SU-DHL-6 (cell line): ENCODE data around the gene MROH2B.

ENCODE experiments used
- H2AFZ ChIP-seq: fragments of 200-600 bp; sonication (generic); 2 replicates; pipeline ENCODE4 v1.6.1; 2014; ENCODE audit warnings: low read depth, mild to moderate bottlenecking, moderate library complexity, mixed read lengths, antibody characterized with exemption, low read length; ENCODE audit not compliant: severe bottlenecking
- H3F3A ChIP-seq: fragments of 200-600 bp; shearing (Covaris generic); 2 replicates; pipeline ENCODE4 v1.6.0; 2016; ENCODE audit warnings: antibody characterized with exemption, mild to moderate bottlenecking; ENCODE audit not compliant: insufficient read depth
- H3K27ac ChIP-seq: fragments of 200-600 bp; sonication (generic); 2 replicates; pipeline ENCODE4 v1.5.1; 2016; ENCODE audit warnings: low read depth, mild to moderate bottlenecking, low read length, moderate library complexity, mixed read lengths
- H3K27me3 ChIP-seq: fragments of 200-600 bp; sonication (generic), shearing (Covaris generic); 2 replicates; pipeline ENCODE4 v1.6.0; 2014; ENCODE audit warnings: mild to moderate bottlenecking, low read length
- H3K36me3 ChIP-seq: fragments of 200-600 bp; sonication (generic); 2 replicates; pipeline ENCODE4 v1.6.1; 2014; ENCODE audit warnings: mild to moderate bottlenecking, low read length, mixed read lengths
- H3K4me2 ChIP-seq: fragments of 300-600, 200-600 bp; shearing (Covaris generic), sonication (generic); 2 replicates; pipeline ENCODE4 v1.6.0; 2014; ENCODE audit warnings: low read length, low read depth, mild to moderate bottlenecking; ENCODE audit not compliant: poor library complexity, severe bottlenecking
- H3K4me3 ChIP-seq: fragments of 200-600 bp; sonication (generic); 2 replicates; pipeline ENCODE4 v1.5.1; 2014; ENCODE audit warnings: antibody characterized with exemption, low read length, mild to moderate bottlenecking, mixed read lengths; ENCODE audit not compliant: insufficient read depth, poor library complexity, severe bottlenecking
- H3K79me2 ChIP-seq: fragments of 200-600 bp; sonication (generic); 2 replicates; pipeline ENCODE4 v1.6.1; 2014; ENCODE audit warnings: mild to moderate bottlenecking, low read length, moderate library complexity; ENCODE audit not compliant: insufficient read depth
- H3K9ac ChIP-seq: fragments of 200-600 bp; sonication (generic); 2 replicates; pipeline ENCODE4 v1.7.0; 2014; ENCODE audit warnings: mild to moderate bottlenecking, low read length
- H3K9me2 ChIP-seq: fragments of 200-600 bp; sonication (generic); replicated peaks from 2 replicates; pipeline ENCODE4 v1.6.1; 2014; ENCODE audit warnings: low read length; ENCODE audit not compliant: insufficient read depth
- H3K9me3 ChIP-seq: fragments of 200-600 bp; sonication (generic); 2 replicates; pipeline ENCODE4 v1.6.1; 2014; ENCODE audit warnings: low read length, mixed read lengths; ENCODE audit not compliant: insufficient read depth
- H4K20me1 ChIP-seq: fragments of 200-600 bp; sonication (generic); 2 replicates; pipeline ENCODE4 v1.6.1; 2014; ENCODE audit warnings: low read depth, mild to moderate bottlenecking, antibody characterized with exemption, low read length, moderate library complexity, mixed read lengths
- CTCF ChIP-seq: fragments of 200-600 bp; sonication (generic); IDR thresholded peaks from one replicate; pipeline ENCODE4 v1.5.1; 2017; ENCODE audit warnings: antibody characterized with exemption, mild to moderate bottlenecking, low read length, moderate library complexity; ENCODE audit not compliant: insufficient read depth, poor library complexity, severe bottlenecking
- EZH2phosphoT487 ChIP-seq: fragments of 200-600 bp; sonication (generic), shearing (Covaris generic); conservative IDR thresholded peaks from 2 replicates; pipeline ENCODE4 v1.6.1; 2018; ENCODE audit warnings: mild to moderate bottlenecking, antibody characterized with exemption, low read length, moderate library complexity, mixed read lengths

MROH2B gene

GRCh38 chr5:40976836-40977235, 94.3 kb downstream of the MROH2B start:
- Histone ChIP-seq H2AFZ (no peak overlapping the region), H3K79me2 (no peaks in the 10 kb centered on the region), H3K36me3 (no peaks in the 10 kb centered on the region), H3K4me3 (no peak overlapping the region), H3K9ac (no peak overlapping the region), H4K20me1 (no peaks in the 10 kb centered on the region), H3K4me2 (no peak overlapping the region), H3K27me3 (no peaks in the 10 kb centered on the region), H3K27ac (no peak overlapping the region), H3K9me3 (no peaks in the 10 kb centered on the region), H3K9me2 (no peaks in the 10 kb centered on the region), H3F3A (no peaks in the 10 kb centered on the region)
- TF ChIP-seq CTCF (no peak), EZH2phosphoT487 (no peak)

- H3F3A ChIP-seq: no peaks in the 10 kb centered on the region
- no peak overlapping the region for H3K27ac ChIP-seq
- H3K27me3 ChIP-seq: no peaks in the 10 kb centered on the region
- H2AFZ ChIP-seq: no peak overlapping the region
- no peak for TF ChIP-seq EZH2phosphoT487
- no peak for TF ChIP-seq CTCF
- no peak overlapping the region for H3K4me3 ChIP-seq
- no peak overlapping the region for H3K4me2 ChIP-seq
- H3K9ac ChIP-seq: no peak overlapping the region
- H3K79me2 ChIP-seq: no peaks in the 10 kb centered on the region
- H3K9me3 ChIP-seq: no peaks in the 10 kb centered on the region
- no peaks in the 10 kb centered on the region for H3K36me3 ChIP-seq
- no peaks in the 10 kb centered on the region for H3K9me2 ChIP-seq
- no peaks in the 10 kb centered on the region for H4K20me1 ChIP-seq
These were observed 95.1 kb downstream of the MROH2B start for GRCh38 chr5:40976041-40976440.

- H3K79me2 ChIP-seq: no peaks in the 10 kb centered on the region
- no peaks in the 10 kb centered on the region for H3K9me3 ChIP-seq
- H3K4me2 ChIP-seq: no peak overlapping the region
- H3K27ac ChIP-seq: no peak overlapping the region
- H3K9ac ChIP-seq: no peak overlapping the region
- H3K27me3 ChIP-seq: no peaks in the 10 kb centered on the region
- H3K36me3 ChIP-seq: no peaks in the 10 kb centered on the region
- TF ChIP-seq CTCF (no peak), EZH2phosphoT487 (no peak)
- no peaks in the 10 kb centered on the region for H4K20me1 ChIP-seq
- no peak overlapping the region for H3K4me3 ChIP-seq
- H3K9me2 ChIP-seq: no peaks in the 10 kb centered on the region
- no peaks in the 10 kb centered on the region for H3F3A ChIP-seq
- H2AFZ ChIP-seq: no peak overlapping the region
These were observed 97.7 kb downstream of the MROH2B start for GRCh38 chr5:40973364-40974004.
